HepG2 (cell line): ENCODE measurements around the gene ANXA3. TPM values are rescaled to one million over a fixed set of nuclear protein-coding genes. Genes with fewer than 3 reads are reported as not detected.

Source experiments
- ATAC-seq: fragments of 200-7000 bp; cut with Tn5 transposase; 3 replicates; pipeline ENCODE4 v1.9.1; 2020; ENCODE audit warnings: mild to moderate bottlenecking, moderate library complexity
- BruUV-seq: library from RNA; stranded (reverse); fragments of 400-500 nt; replicated peaks from 2 replicates; lab custom pipeline; 2021; lab: Mats Ljungman, UMichigan
- CTCF ChIA-PET: fragments of 300-600 bp; formaldehyde crosslinking; extraction: SDS; loops from one replicate; lab custom pipeline; 2021; ENCODE audit warnings: low total read pairs, inconsistent platforms, low intra/inter-chr PET ratio; lab: Yijun Ruan, JAX
- POLR2A ChIA-PET: fragments of 350-600 bp; sonication (Branson Sonifier 250); formaldehyde crosslinking; loops from one replicate; lab custom pipeline; 2020; ENCODE audit warnings: antibody characterized with exemption, inconsistent platforms; lab: Yijun Ruan, JAX
- DNase-seq: peaks from one replicate; pipeline ENCODE4 v3.0.0-alpha.2; 2015; ENCODE audit warnings: low spot score
- FAIRE-seq: peaks from 3 replicates; lab custom pipeline; 2011; peaks lifted over from hg19 to GRCh38; lab: Jason Lieb, UNC
- H2AFZ ChIP-seq: one replicate; pipeline ENCODE4 v1.6.1; 2011; ENCODE audit warnings: low read length, inconsistent platforms
- H3K27ac ChIP-seq: fragments of 300-600 bp; 3 replicates; pipeline ENCODE4 v1.8.0; 2011; ENCODE audit warnings: mixed run types, mild to moderate bottlenecking, mixed read lengths, low read length, inconsistent platforms; ENCODE audit not compliant: insufficient read depth; ENCODE audit errors: extremely low read length
- H3K27me3 ChIP-seq, 2 experiments: fragments of 200-600 bp in 1 of 2; 2 replicates in 1 of 2; 3 replicates in 1 of 2; pipeline versions ENCODE4 v1.6.0 to v1.8.0; 2011; ENCODE audit warnings: low read length in 2 of 2, mild to moderate bottlenecking in 2 of 2, moderate library complexity in 2 of 2, inconsistent platforms in 1 of 2; ENCODE audit not compliant: insufficient read depth in 2 of 2, control insufficient read depth in 1 of 2
- H3K36me3 ChIP-seq, 2 experiments: fragments of 200-600 bp in 1 of 2; replicated peaks in 1 of 2; 2 replicates in 1 of 2; 3 replicates in 1 of 2; pipeline versions ENCODE4 v1.5.1 to v1.8.0; 2011; ENCODE audit warnings: low read length in 2 of 2, inconsistent platforms in 1 of 2; ENCODE audit not compliant: insufficient read depth in 2 of 2, control insufficient read depth in 1 of 2
- H3K4me1 ChIP-seq: 2 replicates; pipeline ENCODE4 v1.5.1; 2012; ENCODE audit warnings: low read length, inconsistent platforms; ENCODE audit not compliant: insufficient read depth
- H3K4me2 ChIP-seq: 2 replicates; pipeline ENCODE4 v1.6.0; 2011; ENCODE audit warnings: low read depth, low read length, inconsistent platforms
- H3K4me3 ChIP-seq, 3 experiments: fragments of 200-600 bp in 1 of 3; sonication (generic), shearing (Covaris generic) in 1 of 3; replicated peaks in 1 of 3; 2 replicates each; pipeline ENCODE4 v1.5.1; 2011 to 2016; ENCODE audit warnings: low read length in 3 of 3, inconsistent platforms in 2 of 3, low read depth in 2 of 3, mild to moderate bottlenecking in 2 of 3, control low read depth in 1 of 3, mixed read lengths in 1 of 3; ENCODE audit not compliant: insufficient read depth in 1 of 3
- H3K79me2 ChIP-seq: one replicate; pipeline ENCODE4 v1.6.1; 2011; ENCODE audit warnings: low read length, inconsistent platforms; ENCODE audit not compliant: insufficient read depth
- H3K9ac ChIP-seq: 2 replicates; pipeline ENCODE4 v1.6.0; 2011; ENCODE audit warnings: mild to moderate bottlenecking, low read depth, low read length, inconsistent platforms; ENCODE audit not compliant: insufficient read depth
- H3K9me3 ChIP-seq: 2 replicates; pipeline ENCODE4 v1.5.1; 2012; ENCODE audit warnings: mild to moderate bottlenecking, low read length
- H4K20me1 ChIP-seq: 2 replicates; pipeline ENCODE4 v1.6.0; 2011; ENCODE audit warnings: inconsistent platforms, mild to moderate bottlenecking, low read length, moderate library complexity; ENCODE audit not compliant: insufficient read depth
- RAD51 ChIP-seq: fragments of 450-650 bp; IDR thresholded peaks from 2 replicates; pipeline ENCODE4 v1.6.1; 2016; ENCODE audit warnings: borderline replicate concordance
- SRSF1 ChIP-seq: fragments of 200-400 bp; formaldehyde crosslinking; optimal IDR thresholded peaks from 2 replicates; pipeline ENCODE3; 2017; ENCODE audit warnings: mild to moderate bottlenecking, low read depth, low read length, moderate library complexity
- USF2 ChIP-seq, 2 experiments: sonication (generic) in 1 of 2; formaldehyde crosslinking in 1 of 2; IDR thresholded peaks; 2 replicates each; pipeline versions ENCODE4 v1.5.1 to v1.6.1; 2011 to 2020; ENCODE audit warnings: borderline replicate concordance in 1 of 2, low read depth in 1 of 2, low read length in 1 of 2, mild to moderate bottlenecking in 1 of 2, missing genetic modification reagents in 1 of 2, moderate library complexity in 1 of 2
- YY1 ChIP-seq: IDR thresholded peaks from 2 replicates; pipeline ENCODE4 v1.6.1; 2011; ENCODE audit warnings: low read length, low read depth, moderate library complexity, mild to moderate bottlenecking; ENCODE audit not compliant: insufficient read depth, insufficient replicate concordance
- ZNF234 ChIP-seq: sonication (generic); formaldehyde crosslinking; conservative IDR thresholded peaks from 2 replicates; pipeline ENCODE4 v1.5.1; 2020; ENCODE audit warnings: mild to moderate bottlenecking, missing genetic modification reagents
- ZNF329 ChIP-seq: sonication (generic); formaldehyde crosslinking; IDR thresholded peaks from 2 replicates; pipeline ENCODE4 v1.9.0; 2021; ENCODE audit warnings: low read depth, mild to moderate bottlenecking, missing genetic modification reagents
- WGBS: methylation state at CpG from one replicate; pipeline ENCODE4 v1.1.6; 2017; ENCODE audit warnings: low lambda C conversion rate; 5-methylcytosine and 5-hydroxymethylcytosine counted together
- in situ Hi-C: cut with HindIII; loops from 2 replicates; pipeline ENCODE4 v1.10.0; 2017; ENCODE audit warnings: low pct_unique_long_range_greater_than_20kb; ENCODE audit not compliant: extremely low pct_ligation_motif_present
- intact Hi-C: fragments of 100-400 bp; cut with micrococcal nuclease; formaldehyde crosslinking; loops from one replicate; pipeline ENCODE4 v1.10.0; 2022; ENCODE audit not compliant: unreplicated experiment
- polyA plus RNA-seq, 8 experiments: library from polyadenylated mRNA; depleted of rRNA in 3 of 8; stranded (reverse) in 7 of 8; unstranded in 1 of 8; fragments of >200 nt; fragmentation: Illumina TruSeq in 4 of 8; extraction: Trizol in 4 of 8; gene quantifications; 2 replicates each; pipeline versions ENCODE4 v1.2.1 to v1.2.3, GENCODE V29; 2011 to 2016; ENCODE audit warnings: low read depth in 4 of 8, missing spikeins in 1 of 8, mixed read lengths in 1 of 8; ENCODE audit not compliant: insufficient read depth in 1 of 8
- total RNA-seq, 5 experiments: library from RNA; depleted of rRNA; stranded (reverse); fragments of >200 nt; fragmentation: Illumina TruSeq; extraction: Trizol; gene quantifications; 2 replicates each; pipeline ENCODE4 v1.2.3, GENCODE V29; 2016; ENCODE audit warnings: low read depth in 1 of 5

Gene ANXA3
- total and polyA plus RNA-seq, 2 of the 13 experiments (the other 11 are each of a cell fraction or from before 2014, with no cell fraction given), result 6.5 to 6.9 TPM

- Histone ChIP-seq H3K4me3 (no peak overlapping the region), H3K27me3 (no peaks in the 10 kb centered on the region; a peak in 1 of 5 replicates), H3K27ac (no peak overlapping the region), H4K20me1 (no peaks in the 10 kb centered on the region), H3K4me1 (peaks cover 42% of the 10 kb centered on the region), H2AFZ (no peak overlapping the region), H3K4me2 (0 out of 2 replicates have a peak overlapping the region, but pooled peaks have one; percentile 23), H3K36me3 (no peaks in the 10 kb centered on the region), H3K9me3 (no peaks in the 10 kb centered on the region), H3K79me2 (no peaks in the 10 kb centered on the region), H3K9ac (no peak overlapping the region)
- BruUV-seq, result no TSS peak
- ATAC-seq (peak; percentile 35; the same call in 1 of the 3 replicates), FAIRE-seq (no peak)
- POLR2A ChIA-PET, result no interaction called here
- in situ Hi-C loops (no loop called here), intact Hi-C loops (no loop called here)
- CTCF ChIA-PET, result interaction anchor here (0.7 kb wide), 1 partner anchor 64 kb away, joined by 4 read pairs; no protein-coding TSS in a partner anchor
- peak; percentile 73; the same call in 1 of the 2 replicates for TF ChIP-seq ZNF329 (CRISPR knock-in tag)
- peak; percentile 84 for TF ChIP-seq USF2 (IDR thresholded peaks at IDR 0.05; ENCODE audit: low read depth, low read length)
- TF ChIP-seq USF2 (CRISPR knock-in tag; IDR thresholded peaks at IDR 0.05; ENCODE audit: borderline replicate concordance), result peak; percentile 44; the same call in 1 of the 2 replicates
- TF ChIP-seq YY1, result no peak
- no peak for TF ChIP-seq ZNF234 (CRISPR knock-in tag)
- TF ChIP-seq RAD51, result peak; percentile 51; the same call in 1 of the 2 replicates
- TF ChIP-seq SRSF1, result no peak
- TF ChIP-seq, all 625 proteins: peak for 3
- 23% methylated on average over 4 of the region's 4 CpGs for WGBS
- DNase-seq, result no peak
These were observed 78.5 kb downstream of the ANXA3 start for GRCh38 chr4:78629991-78630541.
